SK-N-SH (cell line): ENCODE results near the gene CCDC106.

Source experiments
- CTCF ChIP-seq: fragments of 200-600 bp; sonication (generic); IDR thresholded peaks from 2 replicates; pipeline ENCODE4 v1.6.1; 2017; ENCODE audit warnings: antibody characterized with exemption, mild to moderate bottlenecking, moderate library complexity
- ELF1 ChIP-seq: IDR thresholded peaks from 2 replicates; pipeline ENCODE4 v1.4.0; 2012
- FOSL2 ChIP-seq: IDR thresholded peaks from 2 replicates; pipeline ENCODE4 v1.4.0; 2012; ENCODE audit warnings: low read depth, mild to moderate bottlenecking, moderate library complexity, borderline replicate concordance
- GATA2 ChIP-seq: sonication (generic); formaldehyde crosslinking; IDR thresholded peaks from 2 replicates; pipeline ENCODE4 v1.5.0; 2020; ENCODE audit warnings: mild to moderate bottlenecking, missing genetic modification reagents
- MAX ChIP-seq: IDR thresholded peaks from 2 replicates; pipeline ENCODE4 v1.4.0; 2012; ENCODE audit warnings: low read depth
- MXI1 ChIP-seq: IDR thresholded peaks from 2 replicates; pipeline ENCODE4 v1.6.1; 2012; ENCODE audit warnings: mild to moderate bottlenecking, low read depth, low read length, improper control_type of control experiment
- POLR2AphosphoS5 ChIP-seq: IDR thresholded peaks from 2 replicates; pipeline ENCODE4 v1.6.1; 2012; ENCODE audit warnings: low read depth, low read length
- RAD21 ChIP-seq: IDR thresholded peaks from 2 replicates; pipeline ENCODE4 v1.6.1; 2012; ENCODE audit warnings: mild to moderate bottlenecking, low read length
- RFX5 ChIP-seq: IDR thresholded peaks from 2 replicates; pipeline ENCODE4 v1.6.1; 2012; ENCODE audit warnings: mild to moderate bottlenecking, improper control_type of control experiment, low read length
- SIN3A ChIP-seq: IDR thresholded peaks from 2 replicates; pipeline ENCODE4 v1.6.1; 2012; ENCODE audit warnings: low read depth, mild to moderate bottlenecking, low read length, moderate library complexity, borderline replicate concordance
- YY1 ChIP-seq: IDR thresholded peaks from 2 replicates; pipeline ENCODE4 v1.4.0; 2012; ENCODE audit warnings: low read depth, mild to moderate bottlenecking
- ZBTB33 ChIP-seq: IDR thresholded peaks from 2 replicates; pipeline ENCODE4 v1.4.0; 2012; ENCODE audit warnings: low read depth, borderline replicate concordance
- TF ChIP-seq, protein P1 (sequence below): IDR thresholded peaks from 2 replicates; pipeline ENCODE4 v1.6.1; 2012; ENCODE audit warnings: mild to moderate bottlenecking, low read depth, low read length, moderate library complexity

DNA sequence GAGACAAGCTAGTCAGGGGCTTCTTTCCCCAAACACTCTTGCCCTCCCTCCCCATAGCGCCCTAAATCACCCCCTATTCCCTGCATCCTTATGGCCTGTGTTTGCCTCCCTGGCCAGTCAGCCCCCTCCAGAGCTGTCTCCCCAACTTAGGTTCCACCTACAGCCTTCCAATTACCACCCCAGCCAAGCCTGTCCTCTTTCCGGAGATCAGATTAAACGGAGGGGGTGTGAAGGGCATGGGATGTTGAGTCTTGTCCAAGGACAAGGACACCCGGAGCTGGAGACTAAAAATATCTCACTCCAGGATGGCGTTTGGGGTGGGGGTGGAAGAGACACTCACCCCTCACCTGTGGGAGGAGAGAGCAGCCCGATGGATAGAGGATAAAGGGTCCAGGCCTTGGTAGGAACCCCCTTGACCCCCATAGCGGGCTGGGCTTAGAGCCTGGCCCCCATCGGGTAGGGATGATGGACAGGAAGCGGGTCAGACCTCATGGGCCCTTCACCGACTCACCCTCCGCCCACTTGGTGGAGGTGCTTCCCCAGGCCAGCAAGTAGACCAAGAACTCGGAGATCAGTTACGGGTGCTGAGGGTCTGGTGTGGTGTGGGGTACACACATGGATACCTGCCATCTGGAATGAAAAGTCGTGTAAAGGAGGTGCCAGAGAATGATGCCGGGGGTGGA is 36.6 kb upstream of the CCDC106 start:
- no peak for TF ChIP-seq YY1
- no peak for TF ChIP-seq POLR2AphosphoS5
- no peak for TF ChIP-seq MAX
- TF ChIP-seq CTCF, result no peak
- no peak for TF ChIP-seq RFX5
- no peak for TF ChIP-seq ZBTB33
- TF ChIP-seq SIN3A, result no peak
- no peak for TF ChIP-seq RAD21
- TF ChIP-seq ELF1, result no peak
- TF ChIP-seq GATA2 (CRISPR knock-in tag), result no peak
- TF ChIP-seq, protein P1, sequence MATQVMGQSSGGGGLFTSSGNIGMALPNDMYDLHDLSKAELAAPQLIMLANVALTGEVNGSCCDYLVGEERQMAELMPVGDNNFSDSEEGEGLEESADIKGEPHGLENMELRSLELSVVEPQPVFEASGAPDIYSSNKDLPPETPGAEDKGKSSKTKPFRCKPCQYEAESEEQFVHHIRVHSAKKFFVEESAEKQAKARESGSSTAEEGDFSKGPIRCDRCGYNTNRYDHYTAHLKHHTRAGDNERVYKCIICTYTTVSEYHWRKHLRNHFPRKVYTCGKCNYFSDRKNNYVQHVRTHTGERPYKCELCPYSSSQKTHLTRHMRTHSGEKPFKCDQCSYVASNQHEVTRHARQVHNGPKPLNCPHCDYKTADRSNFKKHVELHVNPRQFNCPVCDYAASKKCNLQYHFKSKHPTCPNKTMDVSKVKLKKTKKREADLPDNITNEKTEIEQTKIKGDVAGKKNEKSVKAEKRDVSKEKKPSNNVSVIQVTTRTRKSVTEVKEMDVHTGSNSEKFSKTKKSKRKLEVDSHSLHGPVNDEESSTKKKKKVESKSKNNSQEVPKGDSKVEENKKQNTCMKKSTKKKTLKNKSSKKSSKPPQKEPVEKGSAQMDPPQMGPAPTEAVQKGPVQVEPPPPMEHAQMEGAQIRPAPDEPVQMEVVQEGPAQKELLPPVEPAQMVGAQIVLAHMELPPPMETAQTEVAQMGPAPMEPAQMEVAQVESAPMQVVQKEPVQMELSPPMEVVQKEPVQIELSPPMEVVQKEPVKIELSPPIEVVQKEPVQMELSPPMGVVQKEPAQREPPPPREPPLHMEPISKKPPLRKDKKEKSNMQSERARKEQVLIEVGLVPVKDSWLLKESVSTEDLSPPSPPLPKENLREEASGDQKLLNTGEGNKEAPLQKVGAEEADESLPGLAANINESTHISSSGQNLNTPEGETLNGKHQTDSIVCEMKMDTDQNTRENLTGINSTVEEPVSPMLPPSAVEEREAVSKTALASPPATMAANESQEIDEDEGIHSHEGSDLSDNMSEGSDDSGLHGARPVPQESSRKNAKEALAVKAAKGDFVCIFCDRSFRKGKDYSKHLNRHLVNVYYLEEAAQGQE, result no peak
- TF ChIP-seq FOSL2, result no peak
- TF ChIP-seq MXI1, result no peak
